Measurements from ENCODE around the gene MAD1L1.

DNA sequence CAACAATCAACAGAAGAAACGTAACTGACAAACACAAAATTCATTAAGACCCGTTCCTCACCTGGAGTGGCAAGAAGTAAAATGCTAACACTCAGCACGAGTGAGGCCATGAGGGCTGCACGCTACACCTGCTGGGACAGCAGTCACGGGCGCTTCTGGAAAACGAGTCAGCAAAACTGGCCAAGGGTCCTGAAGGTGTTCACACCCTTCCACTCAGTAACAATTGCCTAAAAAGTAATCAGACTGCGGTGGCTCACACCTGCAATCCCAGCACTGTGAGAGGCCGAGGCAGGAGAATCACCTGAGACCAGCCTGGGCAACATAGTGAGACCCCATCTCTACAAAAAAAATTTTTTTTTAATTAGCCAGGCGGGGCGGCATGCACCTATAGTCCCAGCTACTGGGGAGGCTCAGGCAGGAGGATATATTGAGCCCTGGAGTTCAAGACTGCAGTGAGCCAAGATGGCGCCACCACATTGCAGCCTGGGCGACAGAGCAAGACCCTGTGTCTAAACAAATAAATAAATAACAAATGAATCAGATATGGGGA, 199.1 kb downstream of the MAD1L1 start:
- TF ChIP-seq, protein P1, sequence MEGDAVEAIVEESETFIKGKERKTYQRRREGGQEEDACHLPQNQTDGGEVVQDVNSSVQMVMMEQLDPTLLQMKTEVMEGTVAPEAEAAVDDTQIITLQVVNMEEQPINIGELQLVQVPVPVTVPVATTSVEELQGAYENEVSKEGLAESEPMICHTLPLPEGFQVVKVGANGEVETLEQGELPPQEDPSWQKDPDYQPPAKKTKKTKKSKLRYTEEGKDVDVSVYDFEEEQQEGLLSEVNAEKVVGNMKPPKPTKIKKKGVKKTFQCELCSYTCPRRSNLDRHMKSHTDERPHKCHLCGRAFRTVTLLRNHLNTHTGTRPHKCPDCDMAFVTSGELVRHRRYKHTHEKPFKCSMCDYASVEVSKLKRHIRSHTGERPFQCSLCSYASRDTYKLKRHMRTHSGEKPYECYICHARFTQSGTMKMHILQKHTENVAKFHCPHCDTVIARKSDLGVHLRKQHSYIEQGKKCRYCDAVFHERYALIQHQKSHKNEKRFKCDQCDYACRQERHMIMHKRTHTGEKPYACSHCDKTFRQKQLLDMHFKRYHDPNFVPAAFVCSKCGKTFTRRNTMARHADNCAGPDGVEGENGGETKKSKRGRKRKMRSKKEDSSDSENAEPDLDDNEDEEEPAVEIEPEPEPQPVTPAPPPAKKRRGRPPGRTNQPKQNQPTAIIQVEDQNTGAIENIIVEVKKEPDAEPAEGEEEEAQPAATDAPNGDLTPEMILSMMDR (IDR thresholded peaks at IDR 0.05; ENCODE audit: control extremely low read depth in 1 of 3, insufficient read depth in 1 of 3, low read depth in 1 of 3, low read length in 3 of 3): no peak
- no peak for TF ChIP-seq EZH2 (IDR thresholded peaks at IDR 0.05; ENCODE audit: low read depth, low read length, severe bottlenecking)
- no peak for TF ChIP-seq JUND (IDR thresholded peaks at IDR 0.05; ENCODE audit: low read length)
- no peak for TF ChIP-seq KDM5A (IDR thresholded peaks at IDR 0.05; ENCODE audit: low read length)
- TF ChIP-seq SRF (IDR thresholded peaks at IDR 0.05; ENCODE audit: low read depth, low read length): no peak
